Stimulated activated CD4-positive, alpha-beta T cell treated with anti-CD3 and anti-CD28 coated beads, Interleukin-4, amount 100 ng/mL, for 24 hours (primary cell): Measurements from ENCODE around the gene ORM2.
A peak's percentile ranks its signal among the peaks of the same experiment; 100 is the strongest.

Experiments
- DNase-seq: peaks from one replicate; pipeline ENCODE4 v3.0.0-alpha.2; 2020

Gene ORM2

GRCh38 chr9:114371973-114372917, 42.6 kb downstream of the ORM2 start:
- DNase-seq: no peak

- DNase-seq: peak; percentile 77
Measured at GRCh38 chr9:114372921-114373448, 43.3 kb downstream of the ORM2 start.

- DNase-seq: no peak
Measured at GRCh38 chr9:114373960-114374730, 44.5 kb downstream of the ORM2 start.

- no peak for DNase-seq
Measured at GRCh38 chr9:114374936-114375335, 45.3 kb downstream of the ORM2 start.

- DNase-seq: no peak
Measured at GRCh38 chr9:114375386-114376175, 45.9 kb downstream of the ORM2 start.

- DNase-seq: no peak
Measured at GRCh38 chr9:114376586-114377445, 47.1 kb downstream of the ORM2 start.

- no peak for DNase-seq
Measured at GRCh38 chr9:114378016-114378415, 48.3 kb downstream of the ORM2 start.

GRCh38 chr9:114378883-114379282, 49.2 kb downstream of the ORM2 start:
- no peak for DNase-seq
